Sigmoid colon (tissue), 7 donors: ENCODE data around the gene CHADL. TPM values are rescaled to one million over a fixed set of nuclear protein-coding genes. Genes with fewer than 3 reads are reported as not detected.

Experiments
- DNase-seq: peaks from one replicate; pipeline ENCODE4 v3.0.0-alpha.2; 2019
- H3K27ac ChIP-seq, 4 donors: fragments of 200-600 bp; sonication (generic); one replicate each; pipeline ENCODE4 v1.5.1; 2016 to 2019; ENCODE audit warnings: mild to moderate bottlenecking in 1 of 4
- H3K27me3 ChIP-seq, 3 donors: fragments of 200-600 bp; sonication (generic); one replicate each; pipeline ENCODE4 v1.5.1; 2019; ENCODE audit warnings: mild to moderate bottlenecking in 1 of 3
- H3K36me3 ChIP-seq, 4 donors: fragments of 200-600 bp; sonication (generic); one replicate each; pipeline ENCODE4 v1.5.1; 2016 to 2019
- H3K4me1 ChIP-seq, 4 donors: fragments of 200-600 bp; sonication (generic); one replicate each; pipeline ENCODE4 v1.5.1; 2017 to 2019
- H3K4me3 ChIP-seq, 4 donors: fragments of 200-600 bp; sonication (generic); one replicate each; pipeline ENCODE4 v1.5.1; 2017 to 2019; ENCODE audit warnings: mild to moderate bottlenecking in 2 of 4, moderate library complexity in 1 of 4
- H3K9me3 ChIP-seq, 4 donors: fragments of 200-600 bp in 3 of 4; sonication (generic) in 3 of 4; one replicate each; pipeline versions ENCODE4 v1.5.1 to v1.6.1; 2013 to 2019
- CTCF ChIP-seq, 4 experiments: fragments of 450-650 bp in 3 of 4; fragments of 200-600 bp in 1 of 4; IDR thresholded peaks; one replicate each; pipeline ENCODE4 v1.5.1; 2016 to 2019; ENCODE audit warnings: antibody characterized with exemption in 4 of 4, mild to moderate bottlenecking in 3 of 4, moderate library complexity in 2 of 4
- EP300 ChIP-seq, 4 donors: sonication (generic); formaldehyde crosslinking; IDR thresholded peaks; one replicate each; pipeline ENCODE4 v1.6.1; 2017; ENCODE audit warnings: antibody characterized with exemption in 4 of 4
- POLR2A ChIP-seq, 2 donors: fragments of 450-650 bp; IDR thresholded peaks; one replicate each; pipeline ENCODE4 v1.6.1; 2016; ENCODE audit warnings: antibody characterized with exemption in 2 of 2, mild to moderate bottlenecking in 2 of 2, moderate library complexity in 2 of 2
- POLR2AphosphoS5 ChIP-seq, 4 donors: sonication (generic); formaldehyde crosslinking; IDR thresholded peaks; one replicate each; pipeline ENCODE4 v1.6.1; 2017; ENCODE audit warnings: antibody characterized with exemption in 4 of 4
- WGBS, 2 donors: extraction: QIAGEN DNeasy Blood & Tissue Kit; methylation state at CpG; one replicate each; pipeline ENCODE4 v1.1.7; 2013; 5-methylcytosine and 5-hydroxymethylcytosine counted together
- intact Hi-C: fragments of 100-400 bp; cut with DNase I; formaldehyde crosslinking; loops from one replicate; pipeline ENCODE4 v1.15.1; 2023
- polyA plus RNA-seq, 3 donors: library from polyadenylated mRNA; stranded (reverse); fragments of 200-250 nt; gene quantifications; one replicate each; pipeline ENCODE4 v1.2.3, GENCODE V29; 2013
- total RNA-seq, 4 donors: library from RNA; depleted of rRNA; stranded (reverse); fragments of >200 nt; gene quantifications; one replicate each; pipeline ENCODE4 v1.1.0, GENCODE V29; 2016
- donor health status: healthy with polysubstance abuse.
- donor health status: Bipolar disorder and iron deficiency.
- donor health status: healthy.

CHADL gene
- total and polyA plus RNA-seq, 7 donors = 0.46 to 25.5 (median 4.2) TPM

- WGBS, 2 donors = 94 to 95% methylated on average over 4 of the region's 4 CpGs
- intact Hi-C loops = no loop called here
- DNase-seq = no peak
- Histone ChIP-seq H3K4me1 (no peaks in the 10 kb centered on the region), H3K4me3 (no peak overlapping the region), H3K27me3 (no peaks in the 10 kb centered on the region), H3K9me3 (no peaks in the 10 kb centered on the region), H3K27ac (no peak overlapping the region), H3K36me3 (peaks cover 4 to 93% (median 48%) of the 10 kb centered on the region in 4 donors)
- no peak for TF ChIP-seq POLR2AphosphoS5 (IDR thresholded peaks at IDR 0.05)
- TF ChIP-seq EP300 (IDR thresholded peaks at IDR 0.05) = no peak
- no peak for TF ChIP-seq POLR2A (IDR thresholded peaks at IDR 0.05)
- no peak for TF ChIP-seq CTCF (IDR thresholded peaks at IDR 0.05)
These were observed 34.1 kb upstream of the CHADL start for GRCh38 chr22:41274856-41275255.

GRCh38 chr22:41273128-41273527 lies 32.4 kb upstream of the CHADL start:
- no peak for DNase-seq
- 96% methylated on average over 7 of the region's 7 CpGs for WGBS, 2 donors
- no peaks in the 10 kb centered on the region for H3K4me1 ChIP-seq
- TF ChIP-seq EP300 (IDR thresholded peaks at IDR 0.05) = no peak
- TF ChIP-seq POLR2A (IDR thresholded peaks at IDR 0.05) = no peak
- no peak for TF ChIP-seq CTCF (IDR thresholded peaks at IDR 0.05)
- no peak for TF ChIP-seq POLR2AphosphoS5 (IDR thresholded peaks at IDR 0.05)
- no peaks in the 10 kb centered on the region for H3K9me3 ChIP-seq
- no peaks in the 10 kb centered on the region for H3K27me3 ChIP-seq
- intact Hi-C loops = no loop called here
- H3K36me3 ChIP-seq = peaks cover 4 to 93% (median 45%) of the 10 kb centered on the region in 4 donors
- H3K4me3 ChIP-seq = no peak overlapping the region
- no peak overlapping the region for H3K27ac ChIP-seq

GRCh38 chr22:41271787-41272186 lies 31.1 kb upstream of the CHADL start:
- Histone ChIP-seq H3K4me1 (no peaks in the 10 kb centered on the region), H3K27me3 (no peaks in the 10 kb centered on the region), H3K9me3 (no peaks in the 10 kb centered on the region), H3K36me3 (peaks cover 13 to 94% (median 53%) of the 10 kb centered on the region in 4 donors), H3K4me3 (no peak overlapping the region), H3K27ac (no peak overlapping the region)
- intact Hi-C loops = no loop called here
- WGBS, 2 donors = 96% methylated on average over 9 of the region's 9 CpGs
- DNase-seq = no peak
- TF ChIP-seq EP300 (IDR thresholded peaks at IDR 0.05) (no peak), CTCF (IDR thresholded peaks at IDR 0.05) (no peak), POLR2AphosphoS5 (IDR thresholded peaks at IDR 0.05) (no peak), POLR2A (IDR thresholded peaks at IDR 0.05) (no peak)

- WGBS, 2 donors = 96 to 98% methylated on average over 16 of the region's 16 CpGs
- no peaks in the 10 kb centered on the region for H3K27me3 ChIP-seq
- no peak overlapping the region for H3K27ac ChIP-seq
- TF ChIP-seq CTCF (IDR thresholded peaks at IDR 0.05) (no peak), POLR2AphosphoS5 (IDR thresholded peaks at IDR 0.05) (no peak), EP300 (IDR thresholded peaks at IDR 0.05) (no peak), POLR2A (IDR thresholded peaks at IDR 0.05) (no peak)
- H3K36me3 ChIP-seq = peaks cover 26 to 90% (median 63%) of the 10 kb centered on the region in 4 donors
- intact Hi-C loops = no loop called here
- no peak overlapping the region for H3K4me3 ChIP-seq
- H3K9me3 ChIP-seq = no peaks in the 10 kb centered on the region
- no peak for DNase-seq
- no peaks in the 10 kb centered on the region for H3K4me1 ChIP-seq
These were observed 27.2 kb upstream of the CHADL start for GRCh38 chr22:41267958-41268357.

DNA sequence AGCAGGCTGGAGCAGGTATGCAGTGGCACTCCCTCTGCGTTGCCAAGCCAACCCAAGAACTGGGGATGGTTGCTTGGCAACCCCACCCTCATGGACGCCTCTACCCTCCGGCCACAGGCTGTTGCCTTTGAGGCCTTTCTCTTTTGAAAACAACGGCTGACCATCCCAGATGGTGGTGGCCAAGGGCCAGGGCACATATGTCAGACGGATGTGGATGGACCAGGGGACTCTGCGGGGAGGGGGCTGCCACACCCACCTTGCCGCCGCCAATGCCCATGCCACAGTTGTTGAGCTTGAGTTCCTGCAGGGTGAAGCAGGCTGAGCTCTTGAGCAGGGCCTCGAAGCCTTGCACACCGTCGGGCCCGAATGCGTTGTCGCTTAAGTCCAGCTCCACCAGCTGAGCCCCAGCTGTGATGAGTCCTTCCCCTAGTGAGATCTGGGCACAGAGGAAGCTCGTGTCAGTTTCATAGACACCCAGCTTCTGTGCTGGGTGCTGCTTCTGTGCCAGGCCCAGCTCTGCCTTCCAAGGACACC lies 23.7 kb upstream of the CHADL start:
- Histone ChIP-seq H3K4me3 (no peak overlapping the region), H3K27ac (no peak overlapping the region), H3K9me3 (no peaks in the 10 kb centered on the region), H3K27me3 (no peaks in the 10 kb centered on the region), H3K36me3 (peaks cover 26 to 93% (median 66%) of the 10 kb centered on the region in 4 donors), H3K4me1 (no peaks in the 10 kb centered on the region)
- 91 to 94% methylated on average over 15 of the region's 15 CpGs for WGBS, 2 donors
- intact Hi-C loops = no loop called here
- no peak for TF ChIP-seq POLR2A (IDR thresholded peaks at IDR 0.05)
- TF ChIP-seq EP300 (IDR thresholded peaks at IDR 0.05) = no peak
- TF ChIP-seq POLR2AphosphoS5 (IDR thresholded peaks at IDR 0.05) = no peak
- no peak for TF ChIP-seq CTCF (IDR thresholded peaks at IDR 0.05)
- no peak for DNase-seq
